GM12872 (cell line): ENCODE measurements around the gene DOLPP1.

Experiments used
- CTCF ChIP-seq: IDR thresholded peaks from 3 replicates; pipeline ENCODE4 v1.5.1; 2011; ENCODE audit warnings: low read depth, mild to moderate bottlenecking, low read length, moderate library complexity; ENCODE audit not compliant: insufficient read depth

The DOLPP1 gene

GRCh38 chr9:129081388-129081904 is 535 bp downstream of the DOLPP1 start:
- TF ChIP-seq CTCF, result no peak

- no peak for TF ChIP-seq CTCF
Measured at GRCh38 chr9:129084087-129084486, 3.2 kb downstream of the DOLPP1 start.

- TF ChIP-seq CTCF, result no peak
Measured at GRCh38 chr9:129089246-129089645, 8.3 kb downstream of the DOLPP1 start.

- TF ChIP-seq CTCF, result no peak
Measured at GRCh38 chr9:129093602-129094386, 12.9 kb downstream of the DOLPP1 start.

- TF ChIP-seq CTCF, result no peak
Measured at GRCh38 chr9:129094387-129095169, 13.7 kb downstream of the DOLPP1 start.

- no peak for TF ChIP-seq CTCF
Measured at GRCh38 chr9:129095170-129095667, 14.3 kb downstream of the DOLPP1 start.

GRCh38 chr9:129095908-129096307 is 15.0 kb downstream of the DOLPP1 start:
- no peak for TF ChIP-seq CTCF
